DMS79 treated with DMSO at 0.1 percent for 48 hours (cell line): ENCODE results near the gene NAGA.
"Not testable (repeated sequence)": the region's sequence is repeated elsewhere in the genome, so short reads cannot be mapped to it uniquely, and the experiment has no call there.

Experiments
- DNase-seq: peaks from one replicate; lab custom pipeline; 2025; lab: John Stamatoyannopoulos, UW

The NAGA gene

GRCh38 chr22:42074846-42075676 is 4.4 kb upstream of the NAGA start:
- no peak for DNase-seq

GRCh38 chr22:42074132-42074811 is 3.7 kb upstream of the NAGA start, which contains the start of gene PHETA2:
Gene PHETA2 (plus strand): TSS chr22:42074248. CDS start chr22:42077294, 3,046 bp downstream.
- DNase-seq, result no peak

- DNase-seq, result no peak
Measured at GRCh38 chr22:42073621-42074041, 3.0 kb upstream of the NAGA start.

- DNase-seq, result no peak
Measured at GRCh38 chr22:42072606-42073330, 2.2 kb upstream of the NAGA start.

- not testable (repeated sequence) for DNase-seq
Measured at GRCh38 chr22:42071508-42071907, 896 bp upstream of the NAGA start.

GRCh38 chr22:42069801-42070516 is 653 bp downstream of the NAGA start:
- peak; percentile 22 for DNase-seq

GRCh38 chr22:42068291-42068690 is 2.3 kb downstream of the NAGA start:
- no peak for DNase-seq

GRCh38 chr22:42067671-42068251 is 2.9 kb downstream of the NAGA start:
- no peak for DNase-seq

GRCh38 chr22:42066937-42067336 is 3.7 kb downstream of the NAGA start:
- DNase-seq, result no peak

- peak; percentile 40 for DNase-seq
Measured at GRCh38 chr22:42066126-42066761, 4.4 kb downstream of the NAGA start.

GRCh38 chr22:42065438-42066125 is 5.0 kb downstream of the NAGA start:
- no peak for DNase-seq

- DNase-seq, result no peak
Measured at GRCh38 chr22:42064629-42065028, 6.0 kb downstream of the NAGA start.

GRCh38 chr22:42062506-42063170 is 8.0 kb downstream of the NAGA start:
- DNase-seq, result no peak

GRCh38 chr22:42061041-42061440 is 9.6 kb downstream of the NAGA start:
- no peak for DNase-seq

GRCh38 chr22:42060489-42060888 is 10.1 kb downstream of the NAGA start:
- no peak for DNase-seq

GRCh38 chr22:42056757-42057511 is 13.7 kb downstream of the NAGA start:
- DNase-seq, result no peak

- DNase-seq, result no peak
Measured at GRCh38 chr22:42052765-42053164, 17.8 kb downstream of the NAGA start.

GRCh38 chr22:42050641-42051180 is 19.9 kb downstream of the NAGA start:
- no peak for DNase-seq

- no peak for DNase-seq
Measured at GRCh38 chr22:42041784-42042183, 28.8 kb downstream of the NAGA start.
